Keratinocyte (primary cell): ENCODE results near the gene SSTR4. TPM values are rescaled to one million over a fixed set of nuclear protein-coding genes. Genes with fewer than 3 reads are reported as not detected.

Source experiments
- DNase-seq: peaks from one replicate; pipeline ENCODE4 v3.0.0-alpha.2; 2011; ENCODE audit warnings: low read depth, missing footprints, low spot score
- FAIRE-seq: peaks from 2 replicates; lab custom pipeline; 2011; peaks lifted over from hg19 to GRCh38; lab: Jason Lieb, UNC
- H2AFZ ChIP-seq: 2 replicates; pipeline ENCODE4 v1.6.0; 2012; ENCODE audit warnings: low read length, control low read depth, inconsistent platforms; ENCODE audit not compliant: control insufficient read depth
- H3K27ac ChIP-seq: 2 replicates; pipeline ENCODE4 v1.5.1; 2011; ENCODE audit warnings: low read length; ENCODE audit not compliant: control insufficient read depth, insufficient read depth
- H3K27me3 ChIP-seq: 3 replicates; pipeline ENCODE4 v1.6.0; 2011; ENCODE audit warnings: low read length; ENCODE audit not compliant: control insufficient read depth, insufficient read depth; ENCODE audit errors: extremely low read depth
- H3K36me3 ChIP-seq, 2 experiments: 2 replicates in 1 of 2; 3 replicates in 1 of 2; pipeline ENCODE4 v1.5.1; 2011; ENCODE audit warnings: low read length in 2 of 2, mild to moderate bottlenecking in 1 of 2; ENCODE audit not compliant: control insufficient read depth in 2 of 2, insufficient read depth in 2 of 2; ENCODE audit errors: extremely low read depth in 1 of 2
- H3K4me1 ChIP-seq: 3 replicates; pipeline ENCODE4 v1.5.1; 2011; ENCODE audit warnings: low read length; ENCODE audit not compliant: control insufficient read depth, insufficient read depth; ENCODE audit errors: extremely low read depth
- H3K4me2 ChIP-seq: 3 replicates; pipeline ENCODE4 v1.6.0; 2011; ENCODE audit warnings: low read depth, low read length; ENCODE audit not compliant: control insufficient read depth, insufficient read depth; ENCODE audit errors: extremely low read depth
- H3K4me3 ChIP-seq, 3 experiments: fragments of 200-600 bp in 1 of 3; sonication (generic) in 1 of 3; 2 replicates in 2 of 3; 3 replicates in 1 of 3; pipeline ENCODE4 v1.5.1; 2011 to 2016; ENCODE audit warnings: low read length in 3 of 3, mild to moderate bottlenecking in 3 of 3, control low read depth in 2 of 3, inconsistent platforms in 1 of 3, low read depth in 1 of 3, mixed read lengths in 1 of 3, mixed run types in 1 of 3, moderate library complexity in 1 of 3; ENCODE audit not compliant: control insufficient read depth in 2 of 3, insufficient read depth in 2 of 3; ENCODE audit errors: extremely low read depth in 1 of 3
- H3K79me2 ChIP-seq: 2 replicates; pipeline ENCODE4 v1.6.0; 2012; ENCODE audit warnings: low read length; ENCODE audit not compliant: control insufficient read depth, insufficient read depth
- H3K9ac ChIP-seq: 3 replicates; pipeline ENCODE4 v1.6.0; 2011; ENCODE audit warnings: low read length; ENCODE audit not compliant: control insufficient read depth, insufficient read depth; ENCODE audit errors: extremely low read depth
- H3K9me1 ChIP-seq: 3 replicates; pipeline ENCODE4 v1.6.0; 2011; ENCODE audit warnings: low read length; ENCODE audit not compliant: control insufficient read depth, insufficient read depth; ENCODE audit errors: extremely low read depth
- H3K9me3 ChIP-seq: 2 replicates; pipeline ENCODE4 v1.5.1; 2012; ENCODE audit warnings: low read depth, low read length; ENCODE audit not compliant: control insufficient read depth
- H4K20me1 ChIP-seq: 3 replicates; pipeline ENCODE4 v1.6.0; 2011; ENCODE audit warnings: low read length; ENCODE audit not compliant: control insufficient read depth, insufficient read depth; ENCODE audit errors: extremely low read depth
- CTCF ChIP-seq, 3 experiments: IDR thresholded peaks in 1 of 3; conservative IDR thresholded peaks in 1 of 3; optimal IDR thresholded peaks in 1 of 3; 2 replicates in 2 of 3; 3 replicates in 1 of 3; pipeline versions ENCODE3 to v1.5.1; 2011; ENCODE audit warnings: low read length in 3 of 3, mild to moderate bottlenecking in 3 of 3, moderate library complexity in 2 of 3, control low read depth in 1 of 3, inconsistent platforms in 1 of 3; ENCODE audit not compliant: insufficient read depth in 2 of 3; ENCODE audit errors: extremely low read depth in 1 of 3
- EZH2 ChIP-seq: IDR thresholded peaks from one replicate; pipeline ENCODE4 v1.6.1; 2012; ENCODE audit warnings: inconsistent platforms, mild to moderate bottlenecking, low read length, moderate library complexity
- dilution Hi-C: fragments of 300-500 bp; cut with MboI; formaldehyde crosslinking; loops from one replicate; pipeline ENCODE4 v1.7.0; 2020; ENCODE audit warnings: low sequenced_read_pairs; ENCODE audit not compliant: extremely low pct_ligation_motif_present
- polyA plus RNA-seq, 5 experiments: library from polyadenylated mRNA; depleted of rRNA in 3 of 5; stranded (reverse) in 3 of 5; stranded (forward) in 1 of 5; unstranded in 1 of 5; fragments of >200 nt; gene quantifications; 1 replicate in 1 of 5; 2 replicates in 3 of 5; 3 replicates in 1 of 5; pipeline versions ENCODE4 v1.2.1 to v1.2.3, GENCODE V29; 2011 to 2012; ENCODE audit warnings: missing spikeins in 2 of 5, low read depth in 1 of 5, low replicate concordance in 1 of 5

Gene SSTR4
- polyA plus RNA-seq, 1 donor (not counting 4 experiments of a cell fraction or from before 2014, with no cell fraction given) = not detected

GRCh38 chr20:23020230-23021018 lies 14.7 kb upstream of the SSTR4 start:
- FAIRE-seq = no peak
- H2AFZ ChIP-seq = no peak overlapping the region
- no peak overlapping the region for H3K27ac ChIP-seq
- no peaks in the 10 kb centered on the region for H4K20me1 ChIP-seq
- dilution Hi-C loops = no loop called here
- H3K9me3 ChIP-seq = no peaks in the 10 kb centered on the region
- H3K27me3 ChIP-seq = no peaks in the 10 kb centered on the region
- no peak overlapping the region for H3K4me3 ChIP-seq
- H3K79me2 ChIP-seq = no peaks in the 10 kb centered on the region
- no peak overlapping the region for H3K9ac ChIP-seq
- no peak for TF ChIP-seq EZH2
- no peaks in the 10 kb centered on the region for H3K9me1 ChIP-seq
- no peak for DNase-seq
- H3K4me2 ChIP-seq = no peak overlapping the region
- H3K4me1 ChIP-seq = no peaks in the 10 kb centered on the region
- H3K36me3 ChIP-seq = no peaks in the 10 kb centered on the region

- no peak for TF ChIP-seq EZH2
- TF ChIP-seq CTCF (optimal IDR thresholded peaks at IDR 0.05 in 1 of 3, IDR thresholded peaks at IDR 0.05 in 1 of 3, conservative IDR thresholded peaks at IDR 0.05 in 1 of 3; ENCODE audit: extremely low read depth in 1 of 3, insufficient read depth in 2 of 3, low read length in 3 of 3) = peak in 1 of 3 experiments; percentile 21
- H3K9ac ChIP-seq = no peak overlapping the region
- H3K27ac ChIP-seq = no peak overlapping the region
- dilution Hi-C loops = no loop called here
- H3K9me3 ChIP-seq = no peaks in the 10 kb centered on the region
- H3K79me2 ChIP-seq = no peaks in the 10 kb centered on the region
- no peak overlapping the region for H3K4me3 ChIP-seq
- no peaks in the 10 kb centered on the region for H3K27me3 ChIP-seq
- no peak overlapping the region for H2AFZ ChIP-seq
- H3K4me1 ChIP-seq = no peaks in the 10 kb centered on the region
- no peaks in the 10 kb centered on the region for H3K9me1 ChIP-seq
- no peaks in the 10 kb centered on the region for H4K20me1 ChIP-seq
- no peaks in the 10 kb centered on the region for H3K36me3 ChIP-seq
- no peak overlapping the region for H3K4me2 ChIP-seq
- DNase-seq (no peak), FAIRE-seq (no peak)
Measured at GRCh38 chr20:23021541-23021940, 13.6 kb upstream of the SSTR4 start.
